Measurements from ENCODE around the gene CCBE1. TPM values are rescaled to one million over a fixed set of nuclear protein-coding genes. Genes with fewer than 3 reads are reported as not detected.

CCBE1 gene
- total and polyA plus RNA-seq, 12 donors = 4.8 to 56.8 (median 26.4) TPM

GRCh38 chr18:59604877-59605276 lies 92.3 kb downstream of the CCBE1 start:
- Histone ChIP-seq H3K27me3 (no peaks in the 10 kb centered on the region), H3K36me3 (replicated peaks in 1 of 2) (no peaks in the 10 kb centered on the region), H3K27ac (no peak overlapping the region), H3K4me1 (replicated peaks in 1 of 2) (peaks cover 0 to 9% of the 10 kb centered on the region in 2 donors), H3K4me3 (no peak overlapping the region), H3K9me3 (replicated peaks in 1 of 3) (no peaks in the 10 kb centered on the region)
- peak in 2 of 7 donors; percentile 13 to 25 for DNase-seq
- 95 to 100% (median 100%) methylated on average over 1 to 3 of the region's 3 CpGs for WGBS, 4 donors
- TF ChIP-seq, protein P1, sequence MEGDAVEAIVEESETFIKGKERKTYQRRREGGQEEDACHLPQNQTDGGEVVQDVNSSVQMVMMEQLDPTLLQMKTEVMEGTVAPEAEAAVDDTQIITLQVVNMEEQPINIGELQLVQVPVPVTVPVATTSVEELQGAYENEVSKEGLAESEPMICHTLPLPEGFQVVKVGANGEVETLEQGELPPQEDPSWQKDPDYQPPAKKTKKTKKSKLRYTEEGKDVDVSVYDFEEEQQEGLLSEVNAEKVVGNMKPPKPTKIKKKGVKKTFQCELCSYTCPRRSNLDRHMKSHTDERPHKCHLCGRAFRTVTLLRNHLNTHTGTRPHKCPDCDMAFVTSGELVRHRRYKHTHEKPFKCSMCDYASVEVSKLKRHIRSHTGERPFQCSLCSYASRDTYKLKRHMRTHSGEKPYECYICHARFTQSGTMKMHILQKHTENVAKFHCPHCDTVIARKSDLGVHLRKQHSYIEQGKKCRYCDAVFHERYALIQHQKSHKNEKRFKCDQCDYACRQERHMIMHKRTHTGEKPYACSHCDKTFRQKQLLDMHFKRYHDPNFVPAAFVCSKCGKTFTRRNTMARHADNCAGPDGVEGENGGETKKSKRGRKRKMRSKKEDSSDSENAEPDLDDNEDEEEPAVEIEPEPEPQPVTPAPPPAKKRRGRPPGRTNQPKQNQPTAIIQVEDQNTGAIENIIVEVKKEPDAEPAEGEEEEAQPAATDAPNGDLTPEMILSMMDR (IDR thresholded peaks at IDR 0.05) = no peak
- TF ChIP-seq POLR2A (IDR thresholded peaks at IDR 0.05) = no peak
- intact Hi-C loops (cut with DNase I) = no loop called here

DNA sequence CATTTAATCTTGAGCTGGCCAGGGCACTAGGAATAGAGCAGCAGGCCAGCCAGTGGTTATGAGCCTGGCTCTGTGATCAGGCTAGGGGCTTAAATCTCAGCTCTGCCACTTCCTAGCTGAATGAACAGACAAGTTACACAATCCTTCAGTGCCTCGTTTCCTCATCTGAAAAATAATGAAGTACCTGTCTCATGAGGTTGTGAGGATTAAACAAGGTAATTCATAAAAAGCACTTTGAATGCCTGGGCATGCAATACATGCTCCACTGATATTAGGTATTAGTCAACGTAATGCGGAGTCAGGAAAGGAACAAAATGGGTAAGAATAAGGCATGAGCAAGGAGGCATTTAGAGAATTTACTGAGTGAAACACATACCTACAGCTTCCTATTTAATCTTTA lies 100.2 kb downstream of the CCBE1 start:
- H3K4me1 ChIP-seq (replicated peaks in 1 of 2) = peaks cover 0 to 8% of the 10 kb centered on the region in 2 donors
- H3K36me3 ChIP-seq (replicated peaks in 1 of 2) = no peaks in the 10 kb centered on the region
- no peak overlapping the region for H3K27ac ChIP-seq
- TF ChIP-seq, protein P1 (IDR thresholded peaks at IDR 0.05) = no peak
- no peak for TF ChIP-seq POLR2A (IDR thresholded peaks at IDR 0.05)
- H3K4me3 ChIP-seq = no peak overlapping the region
- DNase-seq = no peak
- H3K27me3 ChIP-seq = no peaks in the 10 kb centered on the region
- WGBS, 4 donors = 81 to 88% (median 85%) methylated on average over 3 of the region's 3 CpGs
- intact Hi-C loops (cut with DNase I) = no loop called here
- no peaks in the 10 kb centered on the region for H3K9me3 ChIP-seq (replicated peaks in 1 of 3)

DNA sequence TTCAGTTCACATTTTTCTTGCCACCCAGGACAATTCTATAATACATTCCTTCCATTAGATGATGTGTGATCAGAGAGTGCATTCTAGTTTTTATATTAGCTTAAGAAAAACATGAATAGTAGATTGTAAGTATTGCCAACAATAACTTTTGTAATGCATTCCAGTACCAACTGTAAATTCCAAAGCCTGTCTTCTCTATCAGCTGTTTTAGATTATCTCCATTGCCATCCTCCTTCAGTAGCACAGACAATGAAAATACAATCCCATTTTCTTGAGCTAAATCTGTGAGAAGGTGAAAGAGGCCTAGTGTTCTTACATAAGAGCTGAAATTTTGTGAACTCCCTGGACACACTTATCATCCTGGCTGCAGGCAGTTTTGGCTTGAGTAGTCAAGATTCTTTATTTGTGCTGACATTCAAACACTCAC lies 103.9 kb downstream of the CCBE1 start:
- DNase-seq = no peak
- peaks cover 0 to 8% of the 10 kb centered on the region in 2 donors for H3K4me1 ChIP-seq (replicated peaks in 1 of 2)
- H3K27ac ChIP-seq = peak overlapping the region in 1 of 5 donors; percentile 6
- H3K36me3 ChIP-seq (replicated peaks in 1 of 2) = no peaks in the 10 kb centered on the region
- H3K9me3 ChIP-seq (replicated peaks in 1 of 3) = no peaks in the 10 kb centered on the region
- H3K4me3 ChIP-seq = no peak overlapping the region
- TF ChIP-seq, protein P1 (IDR thresholded peaks at IDR 0.05) = no peak
- TF ChIP-seq POLR2A (IDR thresholded peaks at IDR 0.05) = no peak
- H3K27me3 ChIP-seq = no peaks in the 10 kb centered on the region
- intact Hi-C loops (cut with DNase I) = no loop called here

GRCh38 chr18:59592624-59593023 lies 104.6 kb downstream of the CCBE1 start:
- Histone ChIP-seq H3K4me1 (replicated peaks in 1 of 2) (peaks cover 0 to 8% of the 10 kb centered on the region in 2 donors), H3K36me3 (replicated peaks in 1 of 2) (no peaks in the 10 kb centered on the region), H3K27me3 (no peaks in the 10 kb centered on the region), H3K4me3 (no peak overlapping the region), H3K9me3 (replicated peaks in 1 of 3) (no peaks in the 10 kb centered on the region), H3K27ac (no peak overlapping the region)
- TF ChIP-seq POLR2A (IDR thresholded peaks at IDR 0.05) = no peak
- TF ChIP-seq, protein P1 (IDR thresholded peaks at IDR 0.05) = no peak
- no peak for DNase-seq
- intact Hi-C loops (cut with DNase I) = no loop called here
- WGBS, 4 donors = 90 to 98% (median 96%) methylated on average over 3 of the region's 3 CpGs

Measured in adrenal gland (tissue), 12 donors.